IMR-90 (cell line): Measurements from ENCODE around the gene COLGALT1. TPM values are rescaled to one million over a fixed set of nuclear protein-coding genes. Genes with fewer than 3 reads are reported as not detected.
A peak's percentile ranks its signal among the peaks of the same experiment; 100 is the strongest.

Source experiments
- ATAC-seq: fragments of 200-7000 bp; cut with Tn5 transposase; 2 replicates; pipeline ENCODE4 v1.9.1; 2020; ENCODE audit warnings: low read depth, mild to moderate bottlenecking, moderate library complexity
- BruUV-seq: library from RNA; stranded (reverse); fragments of 400-500 nt; replicated peaks from 2 replicates; lab custom pipeline; 2021; lab: Mats Ljungman, UMichigan
- CTCF ChIA-PET: fragments of 300-600 bp; formaldehyde crosslinking; extraction: SDS; loops from one replicate; lab custom pipeline; 2021; ENCODE audit warnings: antibody characterized with exemption; lab: Yijun Ruan, JAX
- POLR2A ChIA-PET: fragments of 300-600 bp; sonication (Branson Sonifier 250); formaldehyde crosslinking; loops from one replicate; lab custom pipeline; 2022; ENCODE audit warnings: antibody characterized with exemption; ENCODE audit not compliant: unreplicated experiment; lab: Charles Lee
- DNase-seq: peaks from one replicate; pipeline ENCODE4 v3.0.0; 2013
- H2AFZ ChIP-seq: replicated peaks from 2 replicates; pipeline ENCODE3; 2013; ENCODE audit warnings: low read length, mild to moderate bottlenecking; ENCODE audit not compliant: poor library complexity
- H2AK5ac ChIP-seq: 2 replicates; pipeline ENCODE4 v1.6.1; 2013; ENCODE audit warnings: low read depth, low read length, inconsistent platforms
- H2AK9ac ChIP-seq: replicated peaks from 2 replicates; pipeline ENCODE3; 2013; ENCODE audit warnings: mild to moderate bottlenecking, low read depth, low read length, moderate library complexity; ENCODE audit not compliant: poor library complexity
- H2BK120ac ChIP-seq: 2 replicates; pipeline ENCODE4 v1.6.1; 2013; ENCODE audit warnings: low read depth, low read length, inconsistent platforms
- H2BK15ac ChIP-seq: 3 replicates; pipeline ENCODE4 v1.6.1; 2013; ENCODE audit warnings: low read depth, low read length, inconsistent platforms
- H2BK20ac ChIP-seq: 2 replicates; pipeline ENCODE4 v1.6.1; 2013; ENCODE audit warnings: low read depth, mild to moderate bottlenecking, inconsistent platforms, low read length, moderate library complexity
- H2BK5ac ChIP-seq: 2 replicates; pipeline ENCODE4 v1.6.1; 2013; ENCODE audit warnings: mild to moderate bottlenecking, low read depth, low read length, inconsistent platforms; ENCODE audit not compliant: poor library complexity, severe bottlenecking
- H3K14ac ChIP-seq: replicated peaks from 2 replicates; pipeline ENCODE4 v1.6.1; 2013; ENCODE audit warnings: low read depth, low read length, inconsistent platforms
- H3K18ac ChIP-seq: 2 replicates; pipeline ENCODE4 v1.6.1; 2013; ENCODE audit warnings: low read depth, low read length, control low read depth
- H3K23ac ChIP-seq: 2 replicates; pipeline ENCODE4 v1.6.1; 2013; ENCODE audit warnings: low read depth, low read length, inconsistent platforms
- H3K27ac ChIP-seq: 2 replicates; pipeline ENCODE4 v1.5.1; 2013; ENCODE audit warnings: mild to moderate bottlenecking, control low read depth, low read length; ENCODE audit not compliant: insufficient read depth
- H3K27me3 ChIP-seq: 2 replicates; pipeline ENCODE4 v1.6.1; 2013; ENCODE audit warnings: low read length; ENCODE audit not compliant: control insufficient read depth, insufficient read depth
- H3K36me3 ChIP-seq: 2 replicates; pipeline ENCODE4 v1.6.1; 2013; ENCODE audit warnings: low read length, mixed read lengths; ENCODE audit not compliant: control insufficient read depth, insufficient read depth
- H3K4ac ChIP-seq: 2 replicates; pipeline ENCODE4 v1.6.1; 2013; ENCODE audit warnings: low read depth, low read length, inconsistent platforms
- H3K4me1 ChIP-seq: 2 replicates; pipeline ENCODE4 v1.6.1; 2013; ENCODE audit warnings: low read length, mixed read lengths; ENCODE audit not compliant: control insufficient read depth, insufficient read depth
- H3K4me2 ChIP-seq: 2 replicates; pipeline ENCODE4 v1.6.1; 2013; ENCODE audit warnings: low read depth, mild to moderate bottlenecking, control low read depth, low read length, moderate library complexity
- H3K4me3 ChIP-seq: 2 replicates; pipeline ENCODE4 v1.5.1; 2013; ENCODE audit warnings: low read depth, mild to moderate bottlenecking, control low read depth, low read length, moderate library complexity; ENCODE audit not compliant: insufficient read depth
- H3K56ac ChIP-seq: 2 replicates; pipeline ENCODE4 v1.6.1; 2013; ENCODE audit warnings: low read length, inconsistent platforms; ENCODE audit not compliant: insufficient read depth; ENCODE audit errors: extremely low read depth
- H3K79me1 ChIP-seq, 2 experiments: 2 replicates each; pipeline ENCODE4 v1.6.1; 2013; ENCODE audit warnings: low read length in 2 of 2, inconsistent platforms in 1 of 2, low read depth in 1 of 2
- H3K9ac ChIP-seq: 2 replicates; pipeline ENCODE4 v1.6.1; 2013; ENCODE audit warnings: low read depth, low read length, control low read depth
- H3K9me1 ChIP-seq: 2 replicates; pipeline ENCODE4 v1.6.1; 2013; ENCODE audit warnings: low read length, inconsistent platforms; ENCODE audit not compliant: insufficient read depth
- H3K9me3 ChIP-seq: 2 replicates; pipeline ENCODE4 v1.6.1; 2013; ENCODE audit warnings: low read length; ENCODE audit not compliant: control insufficient read depth, insufficient read depth
- H4K20me1 ChIP-seq: 2 replicates; pipeline ENCODE4 v1.6.1; 2013; ENCODE audit warnings: low read length, inconsistent platforms; ENCODE audit not compliant: insufficient read depth
- H4K5ac ChIP-seq: 2 replicates; pipeline ENCODE4 v1.6.1; 2013; ENCODE audit warnings: mild to moderate bottlenecking, low read depth, low read length, control low read depth
- H4K8ac ChIP-seq, 2 experiments: 2 replicates each; pipeline ENCODE4 v1.6.1; 2013; ENCODE audit warnings: low read depth in 2 of 2, low read length in 2 of 2, control low read depth in 1 of 2, inconsistent platforms in 1 of 2
- H4K91ac ChIP-seq: 2 replicates; pipeline ENCODE4 v1.6.1; 2013; ENCODE audit warnings: low read depth, low read length, inconsistent platforms; ENCODE audit not compliant: insufficient read depth
- BHLHE40 ChIP-seq: fragments of 150-350 bp; IDR thresholded peaks from 2 replicates; pipeline ENCODE4 v1.6.1; 2016; ENCODE audit warnings: mild to moderate bottlenecking, low read depth, low read length
- CHD1 ChIP-seq: IDR thresholded peaks from 2 replicates; pipeline ENCODE4 v1.6.1; 2012; ENCODE audit warnings: low read depth, low read length, improper control_type of control experiment
- ELK1 ChIP-seq: fragments of 150-350 bp; IDR thresholded peaks from 2 replicates; pipeline ENCODE4 v1.6.1; 2016; ENCODE audit warnings: low read depth, mild to moderate bottlenecking, low read length, moderate library complexity, borderline replicate concordance
- FOS ChIP-seq: fragments of 150-350 bp; IDR thresholded peaks from 2 replicates; pipeline ENCODE4 v1.6.1; 2016; ENCODE audit warnings: low read depth, low read length
- MAFK ChIP-seq: IDR thresholded peaks from 2 replicates; pipeline ENCODE4 v1.6.1; 2012; ENCODE audit warnings: low read depth, low read length, improper control_type of control experiment
- MAZ ChIP-seq: IDR thresholded peaks from 2 replicates; pipeline ENCODE4 v1.6.1; 2012; ENCODE audit warnings: low read depth, mild to moderate bottlenecking, low read length, improper control_type of control experiment, moderate library complexity, borderline replicate concordance
- MXI1 ChIP-seq: IDR thresholded peaks from 2 replicates; pipeline ENCODE4 v1.6.1; 2012; ENCODE audit warnings: low read depth, mild to moderate bottlenecking, low read length, moderate library complexity, borderline replicate concordance
- POLR2A ChIP-seq: IDR thresholded peaks from 2 replicates; pipeline ENCODE4 v1.6.1; 2012; ENCODE audit warnings: mild to moderate bottlenecking, low read depth, low read length
- RCOR1 ChIP-seq: IDR thresholded peaks from 2 replicates; pipeline ENCODE4 v1.6.1; 2012; ENCODE audit warnings: mild to moderate bottlenecking, low read length, improper control_type of control experiment; ENCODE audit not compliant: insufficient replicate concordance
- SMC3 ChIP-seq: fragments of 150-350 bp; IDR thresholded peaks from 2 replicates; pipeline ENCODE4 v1.6.1; 2016; ENCODE audit warnings: low read depth, mild to moderate bottlenecking, antibody characterized with exemption, low read length, moderate library complexity
- WGBS, 2 experiments: methylation state at CpG; one replicate each; pipeline versions ENCODE4 v1.1.5 to v1.1.7; 2013; ENCODE audit warnings: missing lambda C conversion rate in 2 of 2; ENCODE audit not compliant: insufficient read length in 1 of 2; ENCODE audit errors: extremely low coverage in 2 of 2; 5-methylcytosine and 5-hydroxymethylcytosine counted together
- dilution Hi-C: fragments of 300-500 bp; cut with HindIII; formaldehyde crosslinking; loops from one replicate; pipeline ENCODE4 v1.14.3; 2018; ENCODE audit warnings: low sequenced_read_pairs; ENCODE audit not compliant: unreplicated experiment
- in situ Hi-C: fragments of 300-500 bp; cut with MboI; formaldehyde crosslinking; loops from 3 replicates; pipeline ENCODE4 v1.14.3; 2019; ENCODE audit warnings: low sequenced_read_pairs, inconsistent platforms, mixed read lengths
- intact Hi-C: fragments of 100-400 bp; cut with micrococcal nuclease; formaldehyde crosslinking; loops from 2 replicates; pipeline ENCODE4 v1.10.0; 2022
- polyA plus RNA-seq, 3 experiments: library from polyadenylated mRNA; depleted of rRNA; stranded (reverse); fragments of >200 nt; gene quantifications; 2 replicates each; pipeline ENCODE4 v1.2.3, GENCODE V29; 2012; ENCODE audit warnings: low replicate concordance in 1 of 3
- total RNA-seq: library from RNA; depleted of rRNA; stranded (reverse); fragments of >200 nt; gene quantifications from 2 replicates; pipeline ENCODE4 v1.2.3, GENCODE V29; 2012

COLGALT1 gene
- total and polyA plus RNA-seq, 2 of the 4 experiments (the other 2 are of a cell fraction) = 77.1 to 117 TPM

GRCh38 chr19:17506745-17507144 is 48.7 kb upstream of the COLGALT1 start:
- TF ChIP-seq BHLHE40 = no peak
- TF ChIP-seq ELK1 = no peak
- no peak for TF ChIP-seq MXI1
- no peak for TF ChIP-seq FOS
- no peak for TF ChIP-seq RCOR1
- TF ChIP-seq CHD1 = no peak
- TF ChIP-seq SMC3 = no peak
- no peak for TF ChIP-seq POLR2A
- no peak for TF ChIP-seq MAFK
- no peak for TF ChIP-seq MAZ
- intact Hi-C loops = no loop called here
- Histone ChIP-seq H2BK120ac (no peak overlapping the region), H3K79me1 (peaks cover 15 to 64% of the 10 kb centered on the region in 2 experiments), H2AFZ (no peak overlapping the region), H3K18ac (no peak overlapping the region), H4K91ac (peak overlapping the region; percentile 25; the same call in 1 of the 2 replicates), H2AK9ac (peak overlapping the region; percentile 78), H2BK5ac (no peak overlapping the region), H3K27ac (no peak overlapping the region; the same call in 1 of the 2 replicates), H3K9me3 (no peaks in the 10 kb centered on the region), H2BK20ac (peak overlapping the region; percentile 3; the same call in 1 of the 2 replicates), H3K23ac (no peak overlapping the region), H3K4me3 (no peak overlapping the region), H3K36me3 (peaks cover 15% of the 10 kb centered on the region; the same call in 1 of the 2 replicates), H3K9ac (no peak overlapping the region), H3K9me1 (peaks cover 6% of the 10 kb centered on the region; the same call in 1 of the 2 replicates), H4K20me1 (peaks cover 15% of the 10 kb centered on the region), H2BK15ac (no peak overlapping the region; the same call in 2 of the 3 replicates), H4K5ac (no peak overlapping the region; the same call in 1 of the 2 replicates), H2AK5ac (peak overlapping the region; percentile 62), H3K4me1 (peaks cover 10% of the 10 kb centered on the region), H3K27me3 (no peaks in the 10 kb centered on the region), H3K4me2 (no peak overlapping the region), H4K8ac (no peak overlapping the region), H3K4ac (peak overlapping the region; percentile 45), H3K56ac (no peak overlapping the region), H3K14ac (no peak overlapping the region)
- no TSS peak for BruUV-seq
- 98% methylated on average over 7 of the region's 9 CpGs; no CpG with 5 or more reads in 1 of the 2 experiments for WGBS, 2 experiments
- POLR2A ChIA-PET = no interaction called here
- dilution Hi-C loops = no loop called here
- in situ Hi-C loops = no loop called here
- CTCF ChIA-PET = no interaction called here
- ATAC-seq (no peak), DNase-seq (no peak)
